Measurements from ENCODE around the gene PTK6.
"Not testable (repeated sequence)": the region's sequence is repeated elsewhere in the genome, so short reads cannot be mapped to it uniquely, and the experiment has no call there.

PTK6 gene

DNA sequence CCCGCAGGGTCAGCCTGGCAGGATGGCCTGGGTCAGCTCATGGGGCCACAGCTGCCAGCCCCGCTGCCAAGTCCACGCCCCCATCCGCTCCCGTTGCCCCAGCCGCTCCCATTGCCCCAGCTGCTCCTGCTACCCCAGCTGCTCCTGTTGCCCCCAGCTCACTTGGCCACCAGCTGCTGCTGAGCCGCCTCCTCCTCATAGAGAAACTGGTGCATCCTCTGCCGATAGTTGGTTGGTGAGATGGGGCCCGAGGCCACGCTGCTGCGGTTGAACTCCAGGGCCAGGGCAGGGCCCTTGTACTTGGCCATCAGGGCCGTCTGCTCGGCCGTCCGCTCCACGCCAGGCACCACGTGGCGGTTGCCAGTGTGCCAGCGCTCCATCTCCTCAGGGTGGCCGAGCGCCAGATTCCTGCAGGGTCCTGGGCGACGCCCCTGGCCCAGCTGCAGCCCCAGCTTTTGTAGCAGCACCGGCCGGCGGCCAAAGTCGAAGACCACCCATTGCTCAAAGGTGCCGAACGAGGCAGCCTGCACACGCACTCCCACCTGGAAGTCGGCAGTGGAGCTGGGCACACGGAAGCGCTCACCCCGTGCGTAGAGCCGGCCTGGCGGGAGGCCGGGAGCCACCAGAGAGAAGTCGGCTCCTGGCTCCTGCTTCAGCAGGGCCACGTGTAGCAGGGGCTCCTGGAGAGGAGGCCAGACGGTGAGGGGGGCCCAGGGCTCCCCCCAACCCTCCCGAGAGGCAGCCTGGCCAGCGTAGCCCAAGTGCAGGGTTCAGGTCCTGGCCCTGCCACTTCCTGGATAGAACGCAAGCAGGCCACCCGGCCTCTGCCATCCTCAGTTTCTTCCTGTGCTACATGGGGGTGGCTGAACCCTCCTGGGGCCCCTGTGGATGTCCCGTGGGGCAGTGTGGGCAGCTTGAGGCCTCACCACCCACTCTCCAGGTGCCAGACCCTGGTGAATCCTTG lies 32.1 kb upstream of the PTK6 start:
- DNase-seq = no peak

GRCh38 chr20:63568170-63568981 lies 31.2 kb upstream of the PTK6 start:
- DNase-seq = no peak

DNA sequence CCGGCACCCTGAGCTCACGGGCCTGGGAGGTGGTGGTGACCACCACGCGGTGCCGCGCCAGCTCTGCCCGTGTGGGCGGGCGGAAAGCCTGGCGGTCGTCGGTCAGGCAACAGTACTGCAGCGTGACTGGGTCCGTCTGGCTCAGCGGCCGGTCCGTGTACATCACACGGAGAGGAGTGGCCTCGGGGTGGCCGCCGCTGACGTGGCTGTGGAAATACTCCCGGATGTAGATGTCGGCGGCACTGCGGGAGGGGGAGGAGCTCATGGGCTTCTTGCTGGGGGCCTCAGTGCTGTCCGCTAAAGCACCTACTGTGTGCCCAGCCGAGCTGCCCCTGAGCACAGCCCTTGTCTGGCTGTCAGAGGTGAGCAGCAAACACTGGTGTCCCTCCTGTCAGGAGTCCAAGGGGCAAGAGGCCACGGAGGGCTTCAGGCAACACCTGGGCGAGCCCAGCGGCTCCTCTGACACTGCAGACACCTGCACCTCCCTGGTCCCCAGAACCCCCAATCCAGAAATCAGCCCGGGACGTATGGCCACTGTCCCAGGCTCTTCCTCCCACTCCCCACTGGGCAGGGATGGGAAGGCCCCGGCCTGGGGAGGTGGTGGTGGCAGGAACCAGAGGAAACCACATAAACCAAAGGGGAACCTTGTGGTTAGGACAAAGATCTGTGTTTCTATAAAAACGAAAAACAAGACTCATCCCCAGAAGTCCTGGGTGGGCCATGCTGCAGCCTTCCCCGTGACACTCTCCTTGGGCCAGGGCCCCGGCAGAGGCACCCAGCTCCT lies 30.4 kb upstream of the PTK6 start:
- DNase-seq = no peak

DNA sequence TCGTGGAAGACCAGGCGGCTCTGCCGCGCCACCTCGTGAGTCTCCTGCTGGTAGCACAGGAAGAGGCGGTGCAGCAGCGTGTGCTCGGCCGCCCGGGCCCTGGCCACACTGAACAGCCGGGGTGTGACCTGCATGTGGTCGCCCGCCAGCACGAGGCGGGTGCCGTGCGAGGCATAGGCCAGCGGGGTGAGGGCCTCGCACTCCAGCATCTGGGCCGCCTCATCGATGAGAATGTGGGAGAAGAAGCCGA lies 29.9 kb upstream of the PTK6 start:
- DNase-seq = no peak

- no peak for DNase-seq
These were observed 29.4 kb upstream of the PTK6 start for GRCh38 chr20:63566395-63567135.

- no peak for DNase-seq
These were observed 28.6 kb upstream of the PTK6 start for GRCh38 chr20:63565699-63566335.

DNA sequence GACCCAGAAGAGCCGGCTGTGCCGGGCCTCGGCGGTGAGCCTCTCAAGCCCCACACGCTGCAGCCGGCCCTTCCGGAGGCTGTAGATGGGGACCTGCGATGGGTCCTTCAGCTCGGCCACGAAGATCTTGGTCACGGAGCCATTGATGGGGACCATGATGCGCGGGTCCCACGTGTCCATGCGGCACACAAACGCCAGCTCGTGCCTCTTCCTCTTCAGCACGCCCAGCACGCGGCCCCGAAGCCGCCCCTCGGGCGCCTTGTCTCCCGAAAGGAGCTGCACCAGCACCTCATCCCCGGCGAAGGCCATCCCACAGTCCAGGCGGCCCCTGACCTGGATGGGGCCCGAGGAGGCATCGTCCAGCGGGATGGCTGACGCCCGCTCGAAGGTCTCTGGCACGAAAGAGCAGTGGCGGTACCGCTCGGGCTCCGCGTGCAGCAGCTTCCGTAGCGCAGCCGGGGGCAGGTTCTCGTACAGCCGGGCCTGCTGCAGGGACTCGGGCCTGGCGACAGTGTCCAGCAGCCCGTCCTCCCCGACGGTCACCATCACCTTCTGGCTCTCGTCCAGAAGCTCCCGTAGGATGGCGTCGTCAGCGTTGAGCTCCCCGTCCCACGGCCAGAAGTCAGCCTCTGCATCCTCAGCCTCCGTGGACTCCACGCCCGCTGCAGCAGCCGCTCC lies 28.0 kb upstream of the PTK6 start:
- no peak for DNase-seq

DNA sequence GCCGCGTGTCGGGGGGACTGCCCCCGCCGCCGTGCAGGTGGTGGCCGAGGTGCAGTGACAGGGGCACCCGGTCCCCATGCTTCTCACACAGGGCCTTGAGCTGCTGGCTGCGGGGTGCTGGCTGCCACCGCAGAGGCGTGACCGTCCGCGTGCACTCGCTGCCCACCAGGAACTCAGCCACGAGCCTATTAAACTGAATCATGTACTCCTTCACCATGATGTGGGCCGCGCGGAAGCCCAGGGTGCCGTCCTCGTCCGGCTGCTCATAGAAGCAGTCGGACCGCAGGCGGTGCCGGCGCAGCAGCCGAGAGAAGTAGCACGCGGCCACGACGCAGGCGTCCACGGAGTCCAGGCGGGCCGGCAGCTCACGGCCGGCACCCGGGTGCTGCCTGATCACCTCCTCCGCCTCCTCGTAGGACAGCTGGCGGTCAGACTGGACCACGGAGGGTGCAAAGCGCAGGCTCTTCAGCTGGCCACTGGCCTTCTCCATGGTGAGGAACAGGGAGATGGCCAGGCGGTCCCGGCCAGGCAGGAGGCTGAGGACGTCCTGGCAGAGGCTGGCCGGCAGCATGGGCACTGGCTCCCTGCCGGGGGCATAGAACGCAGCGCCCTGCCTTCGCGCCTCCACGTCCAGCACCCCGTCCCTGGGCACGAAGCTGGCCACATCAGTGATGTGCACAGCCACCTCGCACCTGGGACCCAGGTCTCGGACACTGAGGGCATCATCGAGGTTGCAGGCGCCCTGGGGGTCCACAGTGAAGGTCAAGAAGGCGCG lies 27.0 kb upstream of the PTK6 start:
- DNase-seq = no peak

GRCh38 chr20:63563225-63563935 lies 26.2 kb upstream of the PTK6 start:
- DNase-seq = no peak

GRCh38 chr20:63562461-63563224 lies 25.5 kb upstream of the PTK6 start:
- DNase-seq = no peak

GRCh38 chr20:63561624-63562396 lies 24.6 kb upstream of the PTK6 start:
- no peak for DNase-seq

GRCh38 chr20:63560856-63561609 lies 23.9 kb upstream of the PTK6 start:
- no peak for DNase-seq

DNA sequence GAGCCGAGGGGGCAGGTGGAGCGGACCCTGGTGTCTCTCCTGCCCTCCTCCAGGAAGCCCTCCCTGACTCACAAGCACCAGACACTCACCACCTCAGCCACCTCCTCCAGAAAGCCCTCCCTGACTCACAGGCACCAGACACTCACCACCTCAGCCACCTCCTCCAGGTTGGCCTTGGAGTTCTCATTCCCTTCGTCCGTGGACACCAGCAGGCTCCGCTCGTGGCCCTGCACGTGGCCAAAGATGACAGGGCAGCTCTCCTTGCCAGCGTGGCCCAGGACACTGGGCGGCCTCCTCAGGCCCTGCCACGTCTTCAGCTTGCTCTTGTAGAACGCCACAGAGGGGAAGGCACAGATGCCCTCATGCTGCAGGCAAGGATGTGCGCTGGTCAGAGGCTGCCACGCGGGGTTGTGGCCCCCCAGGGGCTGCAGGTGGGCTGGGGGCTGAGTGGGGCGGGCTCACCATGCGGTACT lies 23.2 kb upstream of the PTK6 start:
- DNase-seq = no peak

- not testable (repeated sequence) for DNase-seq
These were observed 22.5 kb upstream of the PTK6 start for GRCh38 chr20:63559485-63560332.

GRCh38 chr20:63558804-63559484 lies 21.8 kb upstream of the PTK6 start:
- no peak for DNase-seq

GRCh38 chr20:63557481-63557891 lies 20.3 kb upstream of the PTK6 start:
- DNase-seq = no peak

Measured in hippocampal formation (tissue), 2 donors.